GM21825 (cell line): ENCODE results near the gene SBSN.
"Not testable (repeated sequence)": the region's sequence is repeated elsewhere in the genome, so short reads cannot be mapped to it uniquely, and the experiment has no call there.

ENCODE experiments used
- ATAC-seq: cut with Tn5 transposase; IDR thresholded peaks from one replicate; pipeline ENCODE4 v1.9.1; 2021; ENCODE audit warnings: mild to moderate bottlenecking, moderate library complexity; ENCODE audit not compliant: unreplicated experiment

Gene SBSN

GRCh38 chr19:35478794-35479677, 49.1 kb downstream of the SBSN start:
- no peak for ATAC-seq

GRCh38 chr19:35476149-35476548, 52.0 kb downstream of the SBSN start:
- ATAC-seq: no peak

GRCh38 chr19:35474594-35474993, 53.5 kb downstream of the SBSN start:
- ATAC-seq: not testable (repeated sequence)

GRCh38 chr19:35474104-35474503, 54.0 kb downstream of the SBSN start:
- no peak for ATAC-seq
